Neuronal stem cell (in vitro differentiated cells): ENCODE results near the gene FCHO2.
"Not testable (repeated sequence)": the region's sequence is repeated elsewhere in the genome, so short reads cannot be mapped to it uniquely, and the experiment has no call there.

Experiments used
- DNase-seq: peaks from one replicate; pipeline ENCODE4 v3.0.0-alpha.2; 2013; ENCODE audit warnings: low spot score
- H2AFZ ChIP-seq: one replicate; pipeline ENCODE4 v1.6.1; 2013; ENCODE audit warnings: mild to moderate bottlenecking, low read length, inconsistent platforms
- H2AK5ac ChIP-seq: 2 replicates; pipeline ENCODE4 v1.6.1; 2013; ENCODE audit warnings: low read depth, mild to moderate bottlenecking, inconsistent platforms, low read length, moderate library complexity, mixed read lengths
- H2BK120ac ChIP-seq: 2 replicates; pipeline ENCODE4 v1.6.1; 2013; ENCODE audit warnings: low read depth, mild to moderate bottlenecking, inconsistent platforms, low read length, moderate library complexity, mixed read lengths
- H2BK12ac ChIP-seq: one replicate; pipeline ENCODE4 v1.6.1; 2013; ENCODE audit warnings: low read length, inconsistent platforms
- H2BK15ac ChIP-seq: 2 replicates; pipeline ENCODE4 v1.6.1; 2013; ENCODE audit warnings: mild to moderate bottlenecking, low read length, inconsistent platforms, mixed read lengths
- H2BK5ac ChIP-seq: one replicate; pipeline ENCODE4 v1.6.1; 2013; ENCODE audit warnings: inconsistent platforms, mild to moderate bottlenecking, low read length, moderate library complexity
- H3K14ac ChIP-seq: one replicate; pipeline ENCODE4 v1.6.1; 2013; ENCODE audit warnings: low read length, inconsistent platforms
- H3K18ac ChIP-seq: 2 replicates; pipeline ENCODE4 v1.6.1; 2013; ENCODE audit warnings: low read length, inconsistent platforms
- H3K23ac ChIP-seq: 2 replicates; pipeline ENCODE4 v1.6.1; 2013; ENCODE audit warnings: low read depth, mild to moderate bottlenecking, mixed read lengths, low read length, inconsistent platforms; ENCODE audit not compliant: poor library complexity
- H3K27ac ChIP-seq: replicated peaks from 3 replicates; pipeline ENCODE4 v1.5.1; 2013; ENCODE audit warnings: low read length, inconsistent platforms
- H3K27me3 ChIP-seq, 3 experiments: 2 replicates each; pipeline ENCODE4 v1.6.1; 2013; ENCODE audit warnings: low read length in 3 of 3, mild to moderate bottlenecking in 2 of 3, inconsistent platforms in 1 of 3, low read depth in 1 of 3, mixed read lengths in 1 of 3, moderate library complexity in 1 of 3; ENCODE audit not compliant: control insufficient read depth in 3 of 3, insufficient read depth in 3 of 3
- H3K36me3 ChIP-seq, 2 donors: replicated peaks in 1 of 2; 2 replicates each; pipeline ENCODE4 v1.6.1; 2013; ENCODE audit warnings: low read length in 2 of 2; ENCODE audit not compliant: control insufficient read depth in 2 of 2, insufficient read depth in 2 of 2
- H3K4ac ChIP-seq: 2 replicates; pipeline ENCODE4 v1.6.1; 2013; ENCODE audit warnings: inconsistent platforms, mild to moderate bottlenecking, low read length, moderate library complexity
- H3K4me1 ChIP-seq, 2 donors: 1 replicate in 1 of 2; 2 replicates in 1 of 2; pipeline ENCODE4 v1.6.1; 2013; ENCODE audit warnings: low read length in 2 of 2, low read depth in 1 of 2; ENCODE audit not compliant: control insufficient read depth in 2 of 2, insufficient read depth in 1 of 2
- H3K4me2 ChIP-seq: one replicate; pipeline ENCODE4 v1.6.1; 2013; ENCODE audit warnings: mild to moderate bottlenecking, low read length, inconsistent platforms; ENCODE audit not compliant: insufficient read depth, poor library complexity, severe bottlenecking
- H3K4me3 ChIP-seq, 2 donors: 2 replicates each; pipeline ENCODE4 v1.5.1; 2013; ENCODE audit warnings: low read length in 2 of 2, mild to moderate bottlenecking in 2 of 2, inconsistent platforms in 1 of 2, moderate library complexity in 1 of 2
- H3K79me1 ChIP-seq: one replicate; pipeline ENCODE4 v1.6.1; 2013; ENCODE audit warnings: low read depth, mild to moderate bottlenecking, inconsistent platforms, low read length, moderate library complexity
- H3K9ac ChIP-seq: one replicate; pipeline ENCODE4 v1.6.1; 2013; ENCODE audit warnings: mild to moderate bottlenecking, low read depth, low read length, inconsistent platforms; ENCODE audit not compliant: poor library complexity
- H3K9me3 ChIP-seq, 2 donors: replicated peaks in 1 of 2; 2 replicates each; pipeline versions ENCODE3 to v1.6.1; 2013; ENCODE audit warnings: low read length in 2 of 2, mild to moderate bottlenecking in 2 of 2, inconsistent platforms in 1 of 2, low read depth in 1 of 2, mixed read lengths in 1 of 2, moderate library complexity in 1 of 2; ENCODE audit not compliant: control insufficient read depth in 2 of 2, insufficient read depth in 1 of 2
- H4K8ac ChIP-seq: one replicate; pipeline ENCODE4 v1.6.1; 2013; ENCODE audit warnings: low read depth, mild to moderate bottlenecking, inconsistent platforms, low read length, moderate library complexity
- H4K91ac ChIP-seq: one replicate; pipeline ENCODE4 v1.6.1; 2013; ENCODE audit warnings: low read length, low read depth, mild to moderate bottlenecking, inconsistent platforms; ENCODE audit not compliant: poor library complexity
- WGBS, 2 donors: extraction: QIAGEN DNeasy Blood & Tissue Kit; methylation state at CpG; one replicate each; pipeline ENCODE4 v1.1.7; 2013; ENCODE audit warnings: missing lambda C conversion rate in 2 of 2, mixed read lengths in 1 of 2; ENCODE audit not compliant: insufficient read length in 2 of 2, insufficient replicate concordance in 1 of 2; ENCODE audit errors: extremely low coverage in 2 of 2; 5-methylcytosine and 5-hydroxymethylcytosine counted together

The FCHO2 gene

DNA sequence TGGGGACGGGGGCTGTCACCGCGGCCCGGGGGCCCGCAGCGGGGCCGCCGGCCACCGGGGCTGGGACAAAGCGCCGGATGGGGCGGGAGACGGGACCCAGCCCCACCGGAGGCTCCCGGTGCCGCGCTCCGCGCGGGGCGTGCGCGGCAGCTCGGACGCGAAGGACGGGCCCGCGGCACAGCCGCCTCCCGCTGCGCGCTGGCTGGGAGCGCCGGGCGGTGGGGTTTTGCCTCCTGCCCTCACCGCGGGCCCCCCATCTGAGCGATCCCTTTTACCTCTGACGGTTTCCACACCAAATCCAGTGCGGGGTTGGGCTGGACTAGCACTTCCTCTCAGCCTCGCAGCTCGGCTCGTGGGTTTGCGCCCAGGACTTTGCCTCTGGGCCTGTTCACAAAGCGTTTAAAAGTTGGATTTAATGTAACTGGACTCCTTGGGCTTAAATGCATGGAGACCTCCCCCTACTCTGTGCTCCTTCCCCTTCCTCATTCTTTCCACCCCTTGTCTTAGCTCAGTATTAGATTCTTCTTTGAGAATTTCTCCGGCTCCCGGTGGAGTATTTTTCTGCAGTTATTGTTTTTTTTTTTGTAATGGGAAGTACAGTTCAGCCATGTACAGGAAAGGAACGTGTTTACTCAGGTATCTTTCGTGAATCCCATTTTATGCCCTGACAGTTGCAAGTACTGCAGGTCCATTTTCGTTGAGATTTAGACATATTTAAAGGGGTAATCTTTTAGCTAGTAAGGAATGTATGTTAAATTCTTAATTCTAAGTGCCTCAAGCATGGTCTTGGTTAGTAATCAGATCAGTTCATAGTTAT lies 691 bp downstream of the FCHO2 start:
- DNase-seq = peak; percentile 41
- Histone ChIP-seq H3K4me1 (peaks cover 0 to 2% of the 10 kb centered on the region in 2 donors), H3K23ac (no peak overlapping the region), H3K4me3 (peak overlapping the region; percentile 95), H3K27ac (peak overlapping the region; percentile 73), H2BK120ac (peak overlapping the region; percentile 97), H2AFZ (peak overlapping the region; percentile 99), H3K18ac (peak overlapping the region; percentile 98), H3K9ac (peak overlapping the region; percentile 94), H3K4me2 (peak overlapping the region; percentile 77), H2BK12ac (peak overlapping the region; percentile 46), H3K36me3 (peaks cover 0 to 6% of the 10 kb centered on the region in 2 donors), H3K9me3 (peaks cover 0 to 24% of the 10 kb centered on the region in 2 donors), H2AK5ac (no peak overlapping the region), H2BK15ac (no peak overlapping the region), H2BK5ac (peak overlapping the region; percentile 87), H4K8ac (no peak overlapping the region), H4K91ac (no peak overlapping the region), H3K27me3 (no peaks in the 10 kb centered on the region), H3K79me1 (peaks cover 2% of the 10 kb centered on the region), H3K4ac (no peak overlapping the region), H3K14ac (peak overlapping the region; percentile 94)
- no CpG with 5 or more reads among the region's 51 CpGs for WGBS, 2 donors

DNA sequence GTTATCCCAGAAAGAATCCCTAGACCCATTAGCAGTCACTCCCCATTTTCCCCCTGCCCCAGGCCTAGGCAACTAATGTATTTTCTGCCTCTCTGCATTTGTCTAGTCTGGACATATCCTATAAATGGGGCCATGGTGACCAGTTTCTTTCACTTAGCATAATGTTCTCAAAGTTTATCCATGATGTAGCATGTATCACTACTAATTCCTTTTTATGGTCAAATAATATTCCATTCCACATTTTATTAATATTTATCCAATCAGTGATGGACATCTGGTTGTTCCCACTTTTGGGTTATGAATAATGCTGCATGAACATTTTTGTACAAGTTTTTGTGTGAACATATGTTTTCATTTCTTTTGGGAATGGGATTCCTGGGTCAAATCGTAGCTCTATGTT lies 1.5 kb downstream of the FCHO2 start:
- Histone ChIP-seq H2BK120ac (no peak overlapping the region), H3K14ac (no peak overlapping the region), H3K4me2 (no peak overlapping the region), H3K9me3 (peaks cover 0 to 24% of the 10 kb centered on the region in 2 donors), H2AK5ac (no peak overlapping the region), H3K9ac (no peak overlapping the region), H2BK12ac (no peak overlapping the region), H2BK5ac (no peak overlapping the region), H3K4me3 (peak overlapping the region in 1 of 2 donors; percentile 95), H3K36me3 (peaks cover 0 to 6% of the 10 kb centered on the region in 2 donors), H3K23ac (no peak overlapping the region), H4K91ac (no peak overlapping the region), H3K79me1 (peaks cover 2% of the 10 kb centered on the region), H2BK15ac (no peak overlapping the region), H3K27ac (no peak overlapping the region), H3K18ac (no peak overlapping the region), H4K8ac (no peak overlapping the region), H3K4me1 (peaks cover 0 to 2% of the 10 kb centered on the region in 2 donors), H2AFZ (no peak overlapping the region), H3K27me3 (no peaks in the 10 kb centered on the region), H3K4ac (no peak overlapping the region)
- WGBS, 2 donors = no CpG with 5 or more reads among the region's 1 CpG
- no peak for DNase-seq

DNA sequence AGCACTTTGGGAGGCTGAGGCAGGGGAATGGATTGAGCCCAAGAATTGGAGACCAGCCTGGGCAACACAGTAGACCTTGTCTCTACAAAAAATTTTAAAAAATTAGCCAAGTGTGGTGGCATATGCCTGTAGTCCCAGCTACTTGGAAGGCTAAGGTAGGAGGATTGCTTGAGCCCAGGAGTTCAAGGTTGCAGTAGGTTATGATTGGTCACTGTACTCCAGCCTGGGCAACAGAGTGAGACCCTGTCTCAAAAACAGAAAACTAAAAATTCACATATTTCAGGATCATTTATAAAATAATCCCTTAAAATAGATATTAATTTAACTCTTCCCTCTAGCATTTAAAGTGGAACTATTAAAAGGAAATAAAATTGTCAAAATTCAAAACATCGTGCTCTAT lies 3.4 kb downstream of the FCHO2 start:
- Histone ChIP-seq H3K18ac (no peak overlapping the region), H3K4me3 (no peak overlapping the region), H2AFZ (no peak overlapping the region), H2AK5ac (no peak overlapping the region), H2BK5ac (no peak overlapping the region), H3K4ac (no peak overlapping the region), H3K9me3 (peaks cover 0 to 26% of the 10 kb centered on the region in 2 donors), H2BK15ac (no peak overlapping the region), H3K4me1 (peaks cover 0 to 2% of the 10 kb centered on the region in 2 donors), H3K9ac (no peak overlapping the region), H4K91ac (no peak overlapping the region), H3K14ac (no peak overlapping the region), H3K79me1 (peaks cover 5% of the 10 kb centered on the region), H3K23ac (no peak overlapping the region), H2BK12ac (no peak overlapping the region), H2BK120ac (no peak overlapping the region), H3K27ac (no peak overlapping the region), H3K27me3 (no peaks in the 10 kb centered on the region), H3K4me2 (no peak overlapping the region), H4K8ac (no peak overlapping the region), H3K36me3 (peaks cover 0 to 6% of the 10 kb centered on the region in 2 donors)
- DNase-seq = no peak
- WGBS, 2 donors = no CpG with 5 or more reads among the region's 1 CpG

DNA sequence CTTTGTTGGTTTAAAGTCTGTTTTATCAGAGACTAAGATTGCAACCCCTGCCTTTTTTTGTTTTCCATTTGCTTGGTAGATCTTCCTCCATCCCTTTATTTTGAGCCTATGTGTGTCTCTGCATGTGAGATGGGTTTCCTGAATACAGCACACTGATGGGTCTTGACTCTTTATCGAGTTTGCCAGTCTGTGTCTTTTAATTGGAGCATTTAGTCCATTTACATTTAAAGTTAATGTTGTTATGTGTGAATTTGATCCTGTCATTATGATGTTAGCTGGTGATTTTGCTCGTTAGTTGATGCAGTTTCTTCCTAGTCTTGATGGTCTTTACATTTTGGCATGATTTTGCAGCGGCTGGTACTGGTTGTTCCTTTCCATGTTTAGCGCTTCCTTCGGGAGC lies 18.6 kb downstream of the FCHO2 start:
- not testable (repeated sequence) for H2BK15ac ChIP-seq, H3K79me1 ChIP-seq, H3K36me3 ChIP-seq, H3K4ac ChIP-seq, H2AK5ac ChIP-seq, H4K91ac ChIP-seq, H3K23ac ChIP-seq, H2BK5ac ChIP-seq, H3K4me1 ChIP-seq, H3K18ac ChIP-seq, H3K27me3 ChIP-seq, H2AFZ ChIP-seq, DNase-seq, H3K9ac ChIP-seq, H3K27ac ChIP-seq, H4K8ac ChIP-seq, H3K14ac ChIP-seq, H2BK120ac ChIP-seq, H2BK12ac ChIP-seq, H3K4me2 ChIP-seq, H3K4me3 ChIP-seq
- WGBS, 2 donors = no CpG with 5 or more reads among the region's 5 CpGs
- peaks cover 0 to 12% of the 10 kb centered on the region in 2 donors for H3K9me3 ChIP-seq
